ENCODE results near the gene MMP25. TPM values are rescaled to one million over a fixed set of nuclear protein-coding genes. Genes with fewer than 3 reads are reported as not detected.

The MMP25 gene
- total and polyA plus RNA-seq, 12 donors, result 0.09 to 3.1 (median 0.43) TPM; not detected in 1

DNA sequence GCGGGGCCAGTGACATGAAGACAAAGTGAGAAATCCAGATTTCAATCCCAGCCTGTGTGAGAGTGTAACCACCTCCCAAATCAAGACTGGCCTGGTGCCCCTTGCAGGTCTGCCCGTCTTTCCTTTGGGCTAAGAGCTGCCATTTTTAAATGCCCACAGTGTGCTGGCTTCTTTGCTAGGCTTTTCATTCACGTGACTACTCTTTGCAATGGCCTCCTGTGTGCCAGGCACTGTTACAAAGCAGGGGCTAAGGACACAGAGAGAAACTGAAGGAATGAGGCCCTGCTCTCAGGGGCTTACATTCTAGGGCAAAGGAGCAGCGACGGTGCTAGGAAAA lies 53.0 kb downstream of the MMP25 start:
- Histone ChIP-seq H3K27ac (no peak overlapping the region), H3K4me1 (replicated peaks in 1 of 2) (peaks cover 0 to 7% of the 10 kb centered on the region in 2 donors), H3K36me3 (replicated peaks in 1 of 2) (no peaks in the 10 kb centered on the region), H3K9me3 (replicated peaks in 1 of 3) (no peaks in the 10 kb centered on the region), H3K4me3 (no peak overlapping the region), H3K27me3 (no peaks in the 10 kb centered on the region)
- intact Hi-C loops (cut with DNase I), result no loop called here
- no peak for DNase-seq
- TF ChIP-seq, protein P1, sequence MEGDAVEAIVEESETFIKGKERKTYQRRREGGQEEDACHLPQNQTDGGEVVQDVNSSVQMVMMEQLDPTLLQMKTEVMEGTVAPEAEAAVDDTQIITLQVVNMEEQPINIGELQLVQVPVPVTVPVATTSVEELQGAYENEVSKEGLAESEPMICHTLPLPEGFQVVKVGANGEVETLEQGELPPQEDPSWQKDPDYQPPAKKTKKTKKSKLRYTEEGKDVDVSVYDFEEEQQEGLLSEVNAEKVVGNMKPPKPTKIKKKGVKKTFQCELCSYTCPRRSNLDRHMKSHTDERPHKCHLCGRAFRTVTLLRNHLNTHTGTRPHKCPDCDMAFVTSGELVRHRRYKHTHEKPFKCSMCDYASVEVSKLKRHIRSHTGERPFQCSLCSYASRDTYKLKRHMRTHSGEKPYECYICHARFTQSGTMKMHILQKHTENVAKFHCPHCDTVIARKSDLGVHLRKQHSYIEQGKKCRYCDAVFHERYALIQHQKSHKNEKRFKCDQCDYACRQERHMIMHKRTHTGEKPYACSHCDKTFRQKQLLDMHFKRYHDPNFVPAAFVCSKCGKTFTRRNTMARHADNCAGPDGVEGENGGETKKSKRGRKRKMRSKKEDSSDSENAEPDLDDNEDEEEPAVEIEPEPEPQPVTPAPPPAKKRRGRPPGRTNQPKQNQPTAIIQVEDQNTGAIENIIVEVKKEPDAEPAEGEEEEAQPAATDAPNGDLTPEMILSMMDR (IDR thresholded peaks at IDR 0.05), result no peak
- no peak for TF ChIP-seq POLR2A (IDR thresholded peaks at IDR 0.05)
- 63 to 73% (median 71%) methylated on average over 5 of the region's 5 CpGs for WGBS, 4 donors

GRCh38 chr16:3099732-3100499 lies 53.6 kb downstream of the MMP25 start:
- Histone ChIP-seq H3K27me3 (no peaks in the 10 kb centered on the region), H3K36me3 (replicated peaks in 1 of 2) (no peaks in the 10 kb centered on the region), H3K27ac (no peak overlapping the region), H3K4me1 (replicated peaks in 1 of 2) (peaks cover 0 to 7% of the 10 kb centered on the region in 2 donors), H3K9me3 (replicated peaks in 1 of 3) (no peaks in the 10 kb centered on the region), H3K4me3 (peak overlapping the region in 1 of 4 donors; percentile 37)
- TF ChIP-seq POLR2A (IDR thresholded peaks at IDR 0.05), result no peak
- TF ChIP-seq, protein P1 (IDR thresholded peaks at IDR 0.05), result no peak
- intact Hi-C loops (cut with DNase I), result no loop called here
- 2 to 6% (median 4%) methylated on average over 31 to 39 of the region's 39 CpGs for WGBS, 4 donors
- peak; percentile 90 to 96 (median 93) for DNase-seq

DNA sequence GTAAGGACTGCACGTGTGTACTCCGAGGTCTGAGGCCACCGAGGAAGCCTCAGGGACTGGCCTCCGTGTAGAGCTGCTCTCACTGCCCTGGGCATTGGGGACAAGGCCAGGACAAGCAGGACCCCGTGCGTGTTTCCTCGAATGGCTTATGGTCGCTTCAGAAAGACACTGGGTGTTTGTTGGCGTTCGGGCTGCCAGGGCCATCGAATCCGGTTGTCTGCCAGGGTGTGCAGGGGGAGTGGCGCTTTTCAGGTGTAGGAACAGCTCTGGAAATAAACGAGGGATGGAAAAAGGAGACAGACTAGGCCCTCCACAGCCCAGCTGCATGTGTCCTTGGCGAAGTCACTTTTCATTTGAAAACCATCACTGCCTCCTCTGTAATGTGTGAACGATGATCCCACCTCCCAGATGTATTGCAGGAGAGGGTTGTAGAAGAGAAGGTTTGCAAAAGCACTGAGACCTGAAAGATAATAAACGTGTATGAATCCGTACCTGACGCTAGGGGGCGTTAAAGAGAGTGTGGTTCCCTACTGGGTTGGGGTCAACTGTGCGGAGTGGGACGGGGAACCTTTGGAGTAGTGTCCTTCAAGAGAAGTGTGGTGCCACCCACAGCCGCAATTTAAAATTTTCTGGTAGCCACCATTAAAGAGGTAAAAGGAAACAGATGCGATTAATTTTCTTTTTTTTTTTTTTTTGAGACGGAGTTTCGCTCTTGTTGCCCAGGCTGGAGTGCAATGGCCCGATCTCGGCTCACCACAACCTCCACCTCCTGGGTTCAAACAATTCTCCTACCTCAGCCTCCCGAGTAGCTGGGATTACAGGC lies 54.9 kb downstream of the MMP25 start:
- Histone ChIP-seq H3K4me1 (replicated peaks in 1 of 2) (peaks cover 0 to 14% of the 10 kb centered on the region in 2 donors), H3K27ac (peak overlapping the region in 2 of 5 donors; percentile 9 to 21), H3K27me3 (no peaks in the 10 kb centered on the region), H3K36me3 (replicated peaks in 1 of 2) (no peaks in the 10 kb centered on the region), H3K4me3 (no peak overlapping the region), H3K9me3 (replicated peaks in 1 of 3) (no peaks in the 10 kb centered on the region)
- 53 to 55% (median 55%) methylated on average over 23 to 29 of the region's 29 CpGs for WGBS, 4 donors
- intact Hi-C loops (cut with DNase I), result no loop called here
- no peak for DNase-seq
- no peak for TF ChIP-seq POLR2A (IDR thresholded peaks at IDR 0.05)
- TF ChIP-seq, protein P1 (IDR thresholded peaks at IDR 0.05), result peak in 5 of 6 experiments; percentile 22 to 50 (median 37)

GRCh38 chr16:3101841-3102470 lies 55.6 kb downstream of the MMP25 start:
- DNase-seq, result peak in 2 of 7 donors; percentile 45 to 67
- H3K9me3 ChIP-seq (replicated peaks in 1 of 3), result no peaks in the 10 kb centered on the region
- peaks cover 2 to 17% of the 10 kb centered on the region in 2 donors for H3K4me1 ChIP-seq (replicated peaks in 1 of 2)
- no peaks in the 10 kb centered on the region for H3K27me3 ChIP-seq
- H3K36me3 ChIP-seq (replicated peaks in 1 of 2), result no peaks in the 10 kb centered on the region
- no peak for TF ChIP-seq POLR2A (IDR thresholded peaks at IDR 0.05)
- TF ChIP-seq, protein P1 (IDR thresholded peaks at IDR 0.05), result no peak
- intact Hi-C loops (cut with DNase I), result no loop called here
- H3K4me3 ChIP-seq, result no peak overlapping the region
- peak overlapping the region in 1 of 5 donors; percentile 21 for H3K27ac ChIP-seq
- WGBS, 4 donors, result 49 to 65% (median 55%) methylated on average over 27 of the region's 27 CpGs
